CD14-positive monocyte (primary cell): ENCODE data around the gene SORBS2. TPM values are rescaled to one million over a fixed set of nuclear protein-coding genes. Genes with fewer than 3 reads are reported as not detected.

Source experiments
- DNase-seq, 3 donors: peaks; one replicate each; pipeline ENCODE4 v3.0.0-alpha.2; 2011 to 2022
- H2AFZ ChIP-seq: 2 replicates; pipeline ENCODE4 v1.6.0; 2012; ENCODE audit warnings: mild to moderate bottlenecking, low read depth, low read length, inconsistent platforms; ENCODE audit not compliant: insufficient read depth, poor library complexity, severe bottlenecking
- H3K27ac ChIP-seq, 2 donors: 1 replicate in 1 of 2; 2 replicates in 1 of 2; pipeline ENCODE4 v1.5.1; 2012 to 2013; ENCODE audit warnings: low read length in 2 of 2, control low read depth in 1 of 2, inconsistent platforms in 1 of 2, low read depth in 1 of 2, mild to moderate bottlenecking in 1 of 2
- H3K27me3 ChIP-seq, 2 donors: one replicate each; pipeline versions ENCODE4 v1.6.0 to v1.6.1; 2011 to 2013; ENCODE audit warnings: low read length in 2 of 2; ENCODE audit not compliant: control insufficient read depth in 2 of 2, insufficient read depth in 2 of 2
- H3K36me3 ChIP-seq, 2 donors: replicated peaks in 1 of 2; 1 replicate in 1 of 2; 2 replicates in 1 of 2; pipeline versions ENCODE4 v1.5.1 to v1.6.1; 2012 to 2013; ENCODE audit warnings: low read length in 2 of 2, control low read depth in 1 of 2, inconsistent platforms in 1 of 2, mild to moderate bottlenecking in 1 of 2; ENCODE audit not compliant: insufficient read depth in 2 of 2, control insufficient read depth in 1 of 2
- H3K4me1 ChIP-seq, 2 donors: 1 replicate in 1 of 2; 2 replicates in 1 of 2; pipeline versions ENCODE4 v1.5.1 to v1.6.1; 2012 to 2013; ENCODE audit warnings: low read length in 2 of 2, control low read depth in 1 of 2, inconsistent platforms in 1 of 2, mild to moderate bottlenecking in 1 of 2, moderate library complexity in 1 of 2; ENCODE audit not compliant: insufficient read depth in 2 of 2, control insufficient read depth in 1 of 2
- H3K4me2 ChIP-seq: replicated peaks from 2 replicates; pipeline ENCODE3; 2012; ENCODE audit warnings: low read length, moderate library complexity, mild to moderate bottlenecking; ENCODE audit not compliant: poor library complexity, severe bottlenecking; ENCODE audit errors: extremely low read depth
- H3K4me3 ChIP-seq, 3 experiments: fragments of 200-600 bp in 1 of 3; sonication (generic) in 1 of 3; replicated peaks in 1 of 3; 1 replicate in 2 of 3; 2 replicates in 1 of 3; pipeline ENCODE4 v1.5.1; 2011 to 2013; ENCODE audit warnings: low read length in 3 of 3, mild to moderate bottlenecking in 3 of 3, control low read depth in 2 of 3, low read depth in 2 of 3, inconsistent platforms in 1 of 3, moderate library complexity in 1 of 3
- H3K79me2 ChIP-seq: 2 replicates; pipeline ENCODE4 v1.6.0; 2012; ENCODE audit warnings: mild to moderate bottlenecking, control low read depth, inconsistent platforms, low read length, moderate library complexity; ENCODE audit not compliant: insufficient read depth
- H3K9ac ChIP-seq: 2 replicates; pipeline ENCODE4 v1.6.0; 2017; ENCODE audit warnings: low read length, mild to moderate bottlenecking; ENCODE audit not compliant: insufficient read depth, poor library complexity, severe bottlenecking
- H3K9me3 ChIP-seq, 2 donors: replicated peaks in 1 of 2; 1 replicate in 1 of 2; 2 replicates in 1 of 2; pipeline versions ENCODE4 v1.5.1 to v1.6.1; 2012 to 2013; ENCODE audit warnings: low read length in 2 of 2, control low read depth in 1 of 2; ENCODE audit not compliant: control insufficient read depth in 1 of 2, insufficient read depth in 1 of 2
- H4K20me1 ChIP-seq: 2 replicates; pipeline ENCODE4 v1.6.0; 2012; ENCODE audit warnings: mild to moderate bottlenecking, low read length, control low read depth, moderate library complexity; ENCODE audit not compliant: insufficient read depth
- H3K27ac Mint-ChIP-seq, 7 donors: one replicate each; pipeline ENCODE4 v1.8.0; 2020; ENCODE audit warnings: mild to moderate bottlenecking in 7 of 7, mixed read lengths in 7 of 7, moderate library complexity in 6 of 7, inconsistent platforms in 2 of 7
- H3K27me3 Mint-ChIP-seq, 3 donors: one replicate each; pipeline ENCODE4 v1.8.0; 2021 to 2022; ENCODE audit warnings: low read depth in 3 of 3, mild to moderate bottlenecking in 3 of 3, mixed read lengths in 3 of 3, moderate library complexity in 3 of 3, inconsistent platforms in 1 of 3
- H3K36me3 Mint-ChIP-seq, 2 donors: one replicate each; pipeline ENCODE4 v1.8.0; 2020; ENCODE audit warnings: mixed read lengths in 2 of 2, inconsistent platforms in 1 of 2, mild to moderate bottlenecking in 1 of 2
- H3K4me1 Mint-ChIP-seq: one replicate; pipeline ENCODE4 v1.8.0; 2020; ENCODE audit warnings: mild to moderate bottlenecking, mixed read lengths
- H3K4me3 Mint-ChIP-seq, 2 donors: one replicate each; pipeline ENCODE4 v1.8.0; 2020; ENCODE audit warnings: mild to moderate bottlenecking in 2 of 2, mixed read lengths in 2 of 2, moderate library complexity in 1 of 2
- H3K9me3 Mint-ChIP-seq, 7 donors: one replicate each; pipeline ENCODE4 v1.8.0; 2020 to 2022; ENCODE audit warnings: mixed read lengths in 7 of 7, mild to moderate bottlenecking in 6 of 7, moderate library complexity in 6 of 7, inconsistent platforms in 2 of 7
- CTCF ChIP-seq: fragments of 200-600 bp; IDR thresholded peaks from one replicate; pipeline ENCODE4 v1.8.0; 2022; ENCODE audit warnings: antibody characterized with exemption, mild to moderate bottlenecking
- WGBS: methylation state at CpG from one replicate; pipeline ENCODE4 v1.1.5; 2013; ENCODE audit warnings: missing lambda C conversion rate; ENCODE audit not compliant: insufficient coverage; 5-methylcytosine and 5-hydroxymethylcytosine counted together
- intact Hi-C, 2 donors: fragments of 100-400 bp; cut with micrococcal nuclease; formaldehyde crosslinking; loops; one replicate each; pipeline versions ENCODE4 v1.15.0 to v1.15.1; 2023
- polyA plus RNA-seq, 3 donors: library from polyadenylated mRNA; depleted of rRNA in 1 of 3; unstranded in 2 of 3; stranded (reverse) in 1 of 3; fragments of 300-500 nt in 2 of 3; fragments of >200 nt in 1 of 3; fragmentation: Illumina TruSeq in 2 of 3; gene quantifications; 1 replicate in 2 of 3; 2 replicates in 1 of 3; pipeline ENCODE4 v1.2.3, GENCODE V29; 2012 to 2021

Gene SORBS2
- polyA plus RNA-seq, 3 donors: not detected

GRCh38 chr4:185671066-185671465 is 140.9 kb downstream of the SORBS2 start:
- Mint-ChIP-seq H3K4me1 (no peaks in the 10 kb centered on the region), H3K27me3 (peaks cover 1 to 8% (median 5%) of the 10 kb centered on the region in 3 donors), H3K4me3 (no peak overlapping the region), H3K27ac (no peak overlapping the region), H3K9me3 (peaks cover 0 to 2% (median 0%) of the 10 kb centered on the region in 7 donors), H3K36me3 (no peaks in the 10 kb centered on the region)
- Histone ChIP-seq H4K20me1 (no peaks in the 10 kb centered on the region), H3K79me2 (no peaks in the 10 kb centered on the region), H3K36me3 (no peaks in the 10 kb centered on the region), H3K4me3 (no peak overlapping the region), H2AFZ (no peak overlapping the region), H3K27ac (no peak overlapping the region), H3K4me2 (no peak overlapping the region), H3K9ac (no peak overlapping the region), H3K9me3 (no peaks in the 10 kb centered on the region), H3K27me3 (no peaks in the 10 kb centered on the region), H3K4me1 (no peaks in the 10 kb centered on the region)
- WGBS: no CpG with 5 or more reads among the region's 2 CpGs
- TF ChIP-seq CTCF: no peak
- no peak for DNase-seq
- intact Hi-C loops: no loop called here

GRCh38 chr4:185669288-185669687 is 142.7 kb downstream of the SORBS2 start:
- Histone ChIP-seq H3K9me3 (no peaks in the 10 kb centered on the region), H4K20me1 (no peaks in the 10 kb centered on the region), H3K4me1 (no peaks in the 10 kb centered on the region), H3K79me2 (no peaks in the 10 kb centered on the region), H3K27ac (no peak overlapping the region), H3K36me3 (no peaks in the 10 kb centered on the region), H3K9ac (no peak overlapping the region), H3K27me3 (no peaks in the 10 kb centered on the region), H3K4me3 (no peak overlapping the region), H3K4me2 (no peak overlapping the region), H2AFZ (no peak overlapping the region)
- WGBS: 100% methylated on average over 3 of the region's 7 CpGs
- Mint-ChIP-seq H3K36me3 (no peaks in the 10 kb centered on the region), H3K4me1 (no peaks in the 10 kb centered on the region), H3K9me3 (peaks cover 0 to 2% (median 0%) of the 10 kb centered on the region in 7 donors), H3K27ac (no peak overlapping the region), H3K27me3 (peaks cover 5% of the 10 kb centered on the region in 3 donors), H3K4me3 (no peak overlapping the region)
- intact Hi-C loops: no loop called here
- no peak for DNase-seq
- TF ChIP-seq CTCF: no peak
